HT1080 (cell line): Measurements from ENCODE around the gene TSPAN3. TPM values are rescaled to one million over a fixed set of nuclear protein-coding genes. Genes with fewer than 3 reads are reported as not detected.

ENCODE experiments used
- total RNA-seq: library from RNA; depleted of rRNA; stranded (reverse); fragments of >200 nt; shearing (Covaris generic); gene quantifications from 2 replicates; pipeline ENCODE4 v1.2.3, GENCODE V29; 2014; rRNA removed

TSPAN3 gene
- total RNA-seq, 1 experiment from 2014 or later = 216 TPM

Other genes starting within 250 kb of the TSPAN3 start
- gene SCAPER, start 165.8 kb downstream of the TSPAN3 start, total RNA-seq = 4.3 and 6.2 TPM in 2 replicates
- gene RCN2, start 139.4 kb downstream of the TSPAN3 start, total RNA-seq = 57.0 and 67.7 TPM in 2 replicates
- gene PSTPIP1, start 76.0 kb downstream of the TSPAN3 start, total RNA-seq = 0.53 TPM in 1 of 2 replicates, not detected in the other